Keratinocyte (primary cell): Measurements from ENCODE around the gene NME7. TPM values are rescaled to one million over a fixed set of nuclear protein-coding genes. Genes with fewer than 3 reads are reported as not detected.

Experiments used
- DNase-seq: peaks from one replicate; pipeline ENCODE4 v3.0.0-alpha.2; 2011; ENCODE audit warnings: low read depth, missing footprints, low spot score
- FAIRE-seq: peaks from 2 replicates; lab custom pipeline; 2011; peaks lifted over from hg19 to GRCh38; lab: Jason Lieb, UNC
- H2AFZ ChIP-seq: 2 replicates; pipeline ENCODE4 v1.6.0; 2012; ENCODE audit warnings: low read length, control low read depth, inconsistent platforms; ENCODE audit not compliant: control insufficient read depth
- H3K27ac ChIP-seq: 2 replicates; pipeline ENCODE4 v1.5.1; 2011; ENCODE audit warnings: low read length; ENCODE audit not compliant: control insufficient read depth, insufficient read depth
- H3K27me3 ChIP-seq: 3 replicates; pipeline ENCODE4 v1.6.0; 2011; ENCODE audit warnings: low read length; ENCODE audit not compliant: control insufficient read depth, insufficient read depth; ENCODE audit errors: extremely low read depth
- H3K36me3 ChIP-seq, 2 experiments: 2 replicates in 1 of 2; 3 replicates in 1 of 2; pipeline ENCODE4 v1.5.1; 2011; ENCODE audit warnings: low read length in 2 of 2, mild to moderate bottlenecking in 1 of 2; ENCODE audit not compliant: control insufficient read depth in 2 of 2, insufficient read depth in 2 of 2; ENCODE audit errors: extremely low read depth in 1 of 2
- H3K4me1 ChIP-seq: 3 replicates; pipeline ENCODE4 v1.5.1; 2011; ENCODE audit warnings: low read length; ENCODE audit not compliant: control insufficient read depth, insufficient read depth; ENCODE audit errors: extremely low read depth
- H3K4me2 ChIP-seq: 3 replicates; pipeline ENCODE4 v1.6.0; 2011; ENCODE audit warnings: low read depth, low read length; ENCODE audit not compliant: control insufficient read depth, insufficient read depth; ENCODE audit errors: extremely low read depth
- H3K4me3 ChIP-seq, 3 experiments: fragments of 200-600 bp in 1 of 3; sonication (generic) in 1 of 3; 2 replicates in 2 of 3; 3 replicates in 1 of 3; pipeline ENCODE4 v1.5.1; 2011 to 2016; ENCODE audit warnings: low read length in 3 of 3, mild to moderate bottlenecking in 3 of 3, control low read depth in 2 of 3, inconsistent platforms in 1 of 3, low read depth in 1 of 3, mixed read lengths in 1 of 3, mixed run types in 1 of 3, moderate library complexity in 1 of 3; ENCODE audit not compliant: control insufficient read depth in 2 of 3, insufficient read depth in 2 of 3; ENCODE audit errors: extremely low read depth in 1 of 3
- H3K79me2 ChIP-seq: 2 replicates; pipeline ENCODE4 v1.6.0; 2012; ENCODE audit warnings: low read length; ENCODE audit not compliant: control insufficient read depth, insufficient read depth
- H3K9ac ChIP-seq: 3 replicates; pipeline ENCODE4 v1.6.0; 2011; ENCODE audit warnings: low read length; ENCODE audit not compliant: control insufficient read depth, insufficient read depth; ENCODE audit errors: extremely low read depth
- H3K9me1 ChIP-seq: 3 replicates; pipeline ENCODE4 v1.6.0; 2011; ENCODE audit warnings: low read length; ENCODE audit not compliant: control insufficient read depth, insufficient read depth; ENCODE audit errors: extremely low read depth
- H3K9me3 ChIP-seq: 2 replicates; pipeline ENCODE4 v1.5.1; 2012; ENCODE audit warnings: low read depth, low read length; ENCODE audit not compliant: control insufficient read depth
- H4K20me1 ChIP-seq: 3 replicates; pipeline ENCODE4 v1.6.0; 2011; ENCODE audit warnings: low read length; ENCODE audit not compliant: control insufficient read depth, insufficient read depth; ENCODE audit errors: extremely low read depth
- EZH2 ChIP-seq: IDR thresholded peaks from one replicate; pipeline ENCODE4 v1.6.1; 2012; ENCODE audit warnings: inconsistent platforms, mild to moderate bottlenecking, low read length, moderate library complexity
- dilution Hi-C: fragments of 300-500 bp; cut with MboI; formaldehyde crosslinking; loops from one replicate; pipeline ENCODE4 v1.7.0; 2020; ENCODE audit warnings: low sequenced_read_pairs; ENCODE audit not compliant: extremely low pct_ligation_motif_present
- polyA plus RNA-seq, 5 experiments: library from polyadenylated mRNA; depleted of rRNA in 3 of 5; stranded (reverse) in 3 of 5; stranded (forward) in 1 of 5; unstranded in 1 of 5; fragments of >200 nt; gene quantifications; 1 replicate in 1 of 5; 2 replicates in 3 of 5; 3 replicates in 1 of 5; pipeline versions ENCODE4 v1.2.1 to v1.2.3, GENCODE V29; 2011 to 2012; ENCODE audit warnings: missing spikeins in 2 of 5, low read depth in 1 of 5, low replicate concordance in 1 of 5
- TF ChIP-seq, protein P1 (sequence below), 3 experiments: IDR thresholded peaks in 1 of 3; conservative IDR thresholded peaks in 1 of 3; optimal IDR thresholded peaks in 1 of 3; 2 replicates in 2 of 3; 3 replicates in 1 of 3; pipeline versions ENCODE3 to v1.5.1; 2011; ENCODE audit warnings: low read length in 3 of 3, mild to moderate bottlenecking in 3 of 3, moderate library complexity in 2 of 3, control low read depth in 1 of 3, inconsistent platforms in 1 of 3; ENCODE audit not compliant: insufficient read depth in 2 of 3; ENCODE audit errors: extremely low read depth in 1 of 3

NME7 gene
- polyA plus RNA-seq, 1 donor (not counting 4 experiments of a cell fraction or from before 2014, with no cell fraction given): 52.9 TPM

DNA sequence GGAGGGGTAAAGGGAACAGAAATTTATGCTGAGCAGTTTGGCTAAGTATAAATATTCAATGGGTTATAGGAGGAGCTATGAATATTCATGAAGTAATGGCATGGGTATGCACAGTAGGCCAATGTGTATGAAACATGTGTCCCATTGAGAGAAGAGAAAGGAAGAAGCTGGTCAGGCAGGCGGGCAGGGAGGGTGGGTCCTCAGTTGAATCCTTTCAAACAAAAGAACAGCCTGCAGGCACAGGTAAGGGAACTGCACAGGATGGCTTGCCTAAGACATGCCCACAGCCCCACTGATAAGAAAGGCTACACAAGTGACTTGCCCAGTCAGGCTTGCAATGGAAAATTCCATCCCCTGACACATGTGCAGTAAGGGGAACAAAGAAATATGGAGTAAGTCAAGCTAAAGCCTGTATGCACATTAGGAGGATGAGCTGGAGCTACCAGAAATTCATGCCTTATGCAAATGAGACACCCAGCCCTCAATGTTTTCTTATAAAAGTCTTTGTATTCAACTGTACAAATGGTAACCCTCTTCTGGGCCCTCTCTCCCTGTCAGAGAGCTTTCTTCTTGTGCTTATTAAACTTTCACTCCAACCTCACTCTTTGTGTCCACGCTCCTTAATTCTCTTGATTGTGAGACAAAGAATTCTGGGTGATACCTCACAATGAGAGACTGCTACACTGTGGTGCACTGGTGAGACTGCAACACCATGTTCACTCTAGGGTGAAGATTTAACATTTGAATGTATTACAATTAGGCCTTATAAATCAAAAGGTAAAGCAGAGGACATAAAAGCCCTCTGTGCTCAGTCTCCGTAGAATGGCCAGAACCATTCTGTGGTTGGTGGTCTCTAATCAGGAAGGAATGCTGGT lies 164.6 kb downstream of the NME7 start:
- no peak overlapping the region for H3K4me2 ChIP-seq
- H3K4me1 ChIP-seq: peaks cover 29% of the 10 kb centered on the region
- H3K9me3 ChIP-seq: no peaks in the 10 kb centered on the region
- no peaks in the 10 kb centered on the region for H4K20me1 ChIP-seq
- H3K9ac ChIP-seq: no peak overlapping the region
- no peak for TF ChIP-seq EZH2
- TF ChIP-seq, protein P1, sequence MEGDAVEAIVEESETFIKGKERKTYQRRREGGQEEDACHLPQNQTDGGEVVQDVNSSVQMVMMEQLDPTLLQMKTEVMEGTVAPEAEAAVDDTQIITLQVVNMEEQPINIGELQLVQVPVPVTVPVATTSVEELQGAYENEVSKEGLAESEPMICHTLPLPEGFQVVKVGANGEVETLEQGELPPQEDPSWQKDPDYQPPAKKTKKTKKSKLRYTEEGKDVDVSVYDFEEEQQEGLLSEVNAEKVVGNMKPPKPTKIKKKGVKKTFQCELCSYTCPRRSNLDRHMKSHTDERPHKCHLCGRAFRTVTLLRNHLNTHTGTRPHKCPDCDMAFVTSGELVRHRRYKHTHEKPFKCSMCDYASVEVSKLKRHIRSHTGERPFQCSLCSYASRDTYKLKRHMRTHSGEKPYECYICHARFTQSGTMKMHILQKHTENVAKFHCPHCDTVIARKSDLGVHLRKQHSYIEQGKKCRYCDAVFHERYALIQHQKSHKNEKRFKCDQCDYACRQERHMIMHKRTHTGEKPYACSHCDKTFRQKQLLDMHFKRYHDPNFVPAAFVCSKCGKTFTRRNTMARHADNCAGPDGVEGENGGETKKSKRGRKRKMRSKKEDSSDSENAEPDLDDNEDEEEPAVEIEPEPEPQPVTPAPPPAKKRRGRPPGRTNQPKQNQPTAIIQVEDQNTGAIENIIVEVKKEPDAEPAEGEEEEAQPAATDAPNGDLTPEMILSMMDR (optimal IDR thresholded peaks at IDR 0.05 in 1 of 3, IDR thresholded peaks at IDR 0.05 in 1 of 3, conservative IDR thresholded peaks at IDR 0.05 in 1 of 3; ENCODE audit: extremely low read depth in 1 of 3, insufficient read depth in 2 of 3, low read length in 3 of 3): no peak
- H3K9me1 ChIP-seq: no peaks in the 10 kb centered on the region
- no peaks in the 10 kb centered on the region for H3K79me2 ChIP-seq
- no peak overlapping the region for H3K4me3 ChIP-seq
- H3K36me3 ChIP-seq: no peaks in the 10 kb centered on the region
- no peak overlapping the region for H3K27ac ChIP-seq
- peak; percentile 59 for DNase-seq
- dilution Hi-C loops: no loop called here
- no peaks in the 10 kb centered on the region for H3K27me3 ChIP-seq
- H2AFZ ChIP-seq: peak overlapping the region; percentile 30
- FAIRE-seq: peak; percentile 93

DNA sequence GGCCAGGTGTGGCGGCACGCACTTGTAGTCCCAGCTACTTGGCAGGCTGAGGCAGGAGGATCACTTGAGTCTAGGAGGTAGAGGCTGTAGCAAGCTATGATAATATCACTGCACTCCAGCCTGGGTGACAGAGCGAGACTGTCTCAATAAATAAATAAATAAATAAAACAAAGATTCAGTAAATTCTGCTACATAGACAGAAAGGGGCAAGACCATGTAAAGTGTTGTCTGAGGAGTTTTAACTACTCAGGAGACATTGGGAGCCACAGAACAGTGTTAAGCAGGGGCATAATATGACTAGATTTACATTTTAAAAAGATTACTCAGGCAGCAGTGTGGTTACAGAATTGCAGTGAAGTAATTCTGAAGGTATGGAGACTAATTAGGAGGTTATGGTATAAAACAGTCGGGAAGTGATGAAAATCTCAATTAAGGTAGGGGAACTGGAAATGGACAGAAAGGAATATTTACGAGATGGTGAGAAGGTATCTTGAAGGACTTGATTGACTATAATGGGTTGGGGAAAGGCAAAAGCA lies 166.4 kb downstream of the NME7 start:
- FAIRE-seq: peak; percentile 73
- no peak overlapping the region for H3K9ac ChIP-seq

More for the DNA sequence above, 166.4 kb downstream of the NME7 start:
- TF ChIP-seq EZH2: no peak
- TF ChIP-seq, protein P1 (optimal IDR thresholded peaks at IDR 0.05 in 1 of 3, IDR thresholded peaks at IDR 0.05 in 1 of 3, conservative IDR thresholded peaks at IDR 0.05 in 1 of 3; ENCODE audit: extremely low read depth in 1 of 3, insufficient read depth in 2 of 3, low read length in 3 of 3): no peak
- Histone ChIP-seq H3K36me3 (no peaks in the 10 kb centered on the region), H3K27ac (peak overlapping the region; percentile 40), H3K9me1 (no peaks in the 10 kb centered on the region), H3K9me3 (no peaks in the 10 kb centered on the region), H4K20me1 (no peaks in the 10 kb centered on the region), H3K4me1 (peaks cover 29% of the 10 kb centered on the region), H3K79me2 (no peaks in the 10 kb centered on the region), H3K27me3 (no peaks in the 10 kb centered on the region), H3K4me2 (peak overlapping the region; percentile 19), H3K4me3 (no peak overlapping the region), H2AFZ (peak overlapping the region; percentile 20)
- DNase-seq: no peak
- dilution Hi-C loops: no loop called here
